ENCODE measurements around the gene WNT2.

Gene WNT2

DNA sequence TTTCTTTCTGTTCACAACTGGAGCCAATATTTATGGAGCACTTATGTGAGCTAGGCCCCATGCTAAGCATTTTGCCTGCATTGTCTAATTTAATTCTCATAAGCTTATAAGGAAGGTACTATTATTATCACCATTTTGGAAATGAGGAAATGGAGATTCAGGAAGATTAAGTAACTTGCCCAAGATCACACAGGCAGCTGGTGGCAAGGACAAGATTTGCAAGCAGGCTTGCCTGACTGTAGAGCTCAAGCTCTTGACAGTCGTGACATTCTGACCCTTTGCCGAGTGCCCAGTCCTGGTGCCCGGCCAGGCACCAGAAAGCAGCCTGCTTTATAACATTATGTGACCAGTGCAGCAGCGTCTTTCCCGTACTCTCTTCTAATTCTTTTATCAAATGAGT, 38.2 kb downstream of the WNT2 start:
- no peak overlapping the region for H3K4me3 ChIP-seq (replicated peaks; ENCODE audit: low read depth, low read length)
- TF ChIP-seq, protein P1, sequence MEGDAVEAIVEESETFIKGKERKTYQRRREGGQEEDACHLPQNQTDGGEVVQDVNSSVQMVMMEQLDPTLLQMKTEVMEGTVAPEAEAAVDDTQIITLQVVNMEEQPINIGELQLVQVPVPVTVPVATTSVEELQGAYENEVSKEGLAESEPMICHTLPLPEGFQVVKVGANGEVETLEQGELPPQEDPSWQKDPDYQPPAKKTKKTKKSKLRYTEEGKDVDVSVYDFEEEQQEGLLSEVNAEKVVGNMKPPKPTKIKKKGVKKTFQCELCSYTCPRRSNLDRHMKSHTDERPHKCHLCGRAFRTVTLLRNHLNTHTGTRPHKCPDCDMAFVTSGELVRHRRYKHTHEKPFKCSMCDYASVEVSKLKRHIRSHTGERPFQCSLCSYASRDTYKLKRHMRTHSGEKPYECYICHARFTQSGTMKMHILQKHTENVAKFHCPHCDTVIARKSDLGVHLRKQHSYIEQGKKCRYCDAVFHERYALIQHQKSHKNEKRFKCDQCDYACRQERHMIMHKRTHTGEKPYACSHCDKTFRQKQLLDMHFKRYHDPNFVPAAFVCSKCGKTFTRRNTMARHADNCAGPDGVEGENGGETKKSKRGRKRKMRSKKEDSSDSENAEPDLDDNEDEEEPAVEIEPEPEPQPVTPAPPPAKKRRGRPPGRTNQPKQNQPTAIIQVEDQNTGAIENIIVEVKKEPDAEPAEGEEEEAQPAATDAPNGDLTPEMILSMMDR (IDR thresholded peaks at IDR 0.05; ENCODE audit: low read depth, low read length, missing control alignments): no peak
- no peak for DNase-seq (ENCODE audit: extremely low read depth, low read depth)

GRCh38 chr7:117283779-117284178, 39.1 kb downstream of the WNT2 start:
- TF ChIP-seq, protein P1 (IDR thresholded peaks at IDR 0.05; ENCODE audit: low read depth, low read length, missing control alignments): no peak
- DNase-seq (ENCODE audit: extremely low read depth, low read depth): no peak

GRCh38 chr7:117283371-117283770, 39.5 kb downstream of the WNT2 start:
- no peak for DNase-seq (ENCODE audit: extremely low read depth, low read depth)
- TF ChIP-seq, protein P1 (IDR thresholded peaks at IDR 0.05; ENCODE audit: low read depth, low read length, missing control alignments): no peak
- no peak overlapping the region for H3K4me3 ChIP-seq (replicated peaks; ENCODE audit: low read depth, low read length)

More at GRCh38 chr7:117283779-117284178, 39.1 kb downstream of the WNT2 start:
- H3K4me3 ChIP-seq (replicated peaks; ENCODE audit: low read depth, low read length): no peak overlapping the region

- no peak for DNase-seq (ENCODE audit: extremely low read depth, low read depth)
- TF ChIP-seq, protein P1 (IDR thresholded peaks at IDR 0.05; ENCODE audit: low read depth, low read length, missing control alignments): no peak
- H3K4me3 ChIP-seq (replicated peaks; ENCODE audit: low read depth, low read length): no peak overlapping the region
These were observed 40.5 kb downstream of the WNT2 start for GRCh38 chr7:117282239-117282812.

DNA sequence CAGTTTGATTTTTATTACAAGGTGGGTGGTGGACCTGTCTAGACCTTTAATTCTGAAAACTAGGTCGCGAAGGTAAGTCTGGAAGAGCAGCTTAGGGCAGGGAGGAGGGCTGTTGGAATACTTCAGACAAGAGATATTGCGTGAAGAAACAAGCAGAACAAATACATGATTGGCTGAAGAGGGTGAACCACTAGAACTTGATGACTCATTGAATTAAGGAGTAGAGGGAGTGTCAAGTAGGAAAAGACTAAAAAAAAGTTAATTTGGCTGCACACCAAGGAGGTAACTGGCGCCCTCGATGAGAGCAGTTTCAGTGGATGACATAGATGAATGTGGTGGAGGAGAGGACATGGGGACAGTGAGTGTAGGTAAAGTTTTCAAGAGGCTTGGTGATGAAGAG, 41.3 kb downstream of the WNT2 start:
- no peak for DNase-seq (ENCODE audit: extremely low read depth, low read depth)
- TF ChIP-seq, protein P1 (IDR thresholded peaks at IDR 0.05; ENCODE audit: low read depth, low read length, missing control alignments): no peak
- H3K4me3 ChIP-seq (replicated peaks; ENCODE audit: low read depth, low read length): no peak overlapping the region

- no peak for DNase-seq (ENCODE audit: extremely low read depth, low read depth)
- TF ChIP-seq, protein P1 (IDR thresholded peaks at IDR 0.05; ENCODE audit: low read depth, low read length, missing control alignments): no peak
- H3K4me3 ChIP-seq (replicated peaks; ENCODE audit: low read depth, low read length): no peak overlapping the region
These were observed 42.8 kb downstream of the WNT2 start for GRCh38 chr7:117279931-117280557.
